Stimulated activated CD8-positive, alpha-beta memory T cell treated with anti-CD3 and anti-CD28 coated beads, Interleukin-7, amount 100 ng/mL, for 24 hours (primary cell): Measurements from ENCODE around the gene MSI2.

Experiments
- DNase-seq: peaks from one replicate; pipeline ENCODE4 v3.0.0-alpha.2; 2020; ENCODE audit warnings: low read depth

The MSI2 gene

GRCh38 chr17:57668332-57668731 is 412.0 kb downstream of the MSI2 start:
- no peak for DNase-seq

- DNase-seq: no peak
Measured at GRCh38 chr17:57669671-57670529, 413.6 kb downstream of the MSI2 start.

GRCh38 chr17:57670769-57671569 is 414.6 kb downstream of the MSI2 start:
- DNase-seq: no peak

- DNase-seq: peak; percentile 43
Measured at GRCh38 chr17:57671667-57672632, 415.6 kb downstream of the MSI2 start.

GRCh38 chr17:57672971-57673370 is 416.6 kb downstream of the MSI2 start:
- DNase-seq: no peak

GRCh38 chr17:57674894-57675293 is 418.6 kb downstream of the MSI2 start:
- DNase-seq: no peak

GRCh38 chr17:57675427-57676387 is 419.4 kb downstream of the MSI2 start:
- no peak for DNase-seq

- DNase-seq: no peak
Measured at GRCh38 chr17:57676543-57676942, 420.2 kb downstream of the MSI2 start.

GRCh38 chr17:57677301-57677700 is 421.0 kb downstream of the MSI2 start:
- no peak for DNase-seq

GRCh38 chr17:57677858-57678257 is 421.5 kb downstream of the MSI2 start:
- DNase-seq: no peak

GRCh38 chr17:57678393-57678792 is 422.1 kb downstream of the MSI2 start:
- DNase-seq: no peak

GRCh38 chr17:57679356-57679755 is 423.0 kb downstream of the MSI2 start:
- no peak for DNase-seq

- no peak for DNase-seq
Measured at GRCh38 chr17:57679906-57680695, 423.8 kb downstream of the MSI2 start.

GRCh38 chr17:57682701-57683100 is 426.4 kb downstream of the MSI2 start:
- no peak for DNase-seq

- no peak for DNase-seq
Measured at GRCh38 chr17:57684711-57685498, 428.6 kb downstream of the MSI2 start.

- no peak for DNase-seq
Measured at GRCh38 chr17:57685499-57686132, 429.3 kb downstream of the MSI2 start.

GRCh38 chr17:57687642-57688041 is 431.3 kb downstream of the MSI2 start:
- DNase-seq: no peak

GRCh38 chr17:57689254-57689653 is 432.9 kb downstream of the MSI2 start:
- no peak for DNase-seq

- no peak for DNase-seq
Measured at GRCh38 chr17:57691939-57692338, 435.6 kb downstream of the MSI2 start.
